ENCODE measurements around the gene HHLA2.

Gene HHLA2

GRCh38 chr3:108352176-108352575 lies 55.8 kb downstream of the HHLA2 start:
- H4K20me1 ChIP-seq (ENCODE audit: insufficient read depth, low read length), result no peaks in the 10 kb centered on the region
- H3K27me3 ChIP-seq (replicated peaks; ENCODE audit: insufficient read depth, low read length), result no peaks in the 10 kb centered on the region
- DNase-seq, result no peak
- H3K4me3 ChIP-seq (ENCODE audit: low read length), result no peak overlapping the region
- H3K4me1 ChIP-seq (ENCODE audit: low read length), result no peaks in the 10 kb centered on the region
- no peaks in the 10 kb centered on the region for H3K79me2 ChIP-seq (ENCODE audit: low read length)
- no peaks in the 10 kb centered on the region for H3K36me3 ChIP-seq (replicated peaks; ENCODE audit: insufficient read depth, low read length)
- no peak overlapping the region for H3K27ac ChIP-seq (ENCODE audit: low read length)
- H3K9me3 ChIP-seq (replicated peaks; ENCODE audit: insufficient read depth, low read length), result no peaks in the 10 kb centered on the region
- no peak overlapping the region for H2AFZ ChIP-seq (ENCODE audit: low read length)
- no peak for TF ChIP-seq EZH2 (optimal IDR thresholded peaks at IDR 0.05; ENCODE audit: low read depth, low read length)
- TF ChIP-seq EZH2phosphoT487 (IDR thresholded peaks at IDR 0.05; ENCODE audit: low read length), result no peak
- TF ChIP-seq CTCF (IDR thresholded peaks at IDR 0.05; ENCODE audit: low read length), result no peak
- no peak overlapping the region for H3K4me2 ChIP-seq (ENCODE audit: low read depth, low read length)
- H3K9ac ChIP-seq (ENCODE audit: low read length), result no peak overlapping the region
- no peaks in the 10 kb centered on the region for H3K9me2 ChIP-seq (replicated peaks; ENCODE audit: insufficient read depth, low read length)
- H3F3A ChIP-seq (ENCODE audit: insufficient read depth, low read length), result no peaks in the 10 kb centered on the region

DNA sequence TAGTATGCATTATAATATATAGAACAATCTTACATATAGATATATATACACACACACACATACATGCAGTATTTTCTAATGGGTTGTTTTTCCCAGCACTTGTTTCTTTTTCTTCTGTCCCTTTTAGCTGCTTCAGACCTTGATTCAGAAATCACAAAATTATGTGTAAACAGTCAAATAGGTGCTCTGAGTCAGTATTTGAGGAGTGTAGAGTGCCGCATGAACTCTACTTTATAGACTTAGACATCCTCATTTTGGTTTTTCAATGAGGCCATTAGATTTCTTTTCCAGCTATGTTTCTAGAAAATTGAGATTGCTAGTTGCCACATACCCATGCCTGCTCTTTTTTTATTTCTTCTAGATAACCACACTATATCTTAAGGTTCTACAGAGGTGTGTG lies 58.2 kb downstream of the HHLA2 start:
- Histone ChIP-seq H3K79me2 (ENCODE audit: low read length) (no peaks in the 10 kb centered on the region), H3K4me2 (ENCODE audit: low read depth, low read length) (no peak overlapping the region), H2AFZ (ENCODE audit: low read length) (no peak overlapping the region), H3K36me3 (replicated peaks; ENCODE audit: insufficient read depth, low read length) (no peaks in the 10 kb centered on the region), H3F3A (ENCODE audit: insufficient read depth, low read length) (no peaks in the 10 kb centered on the region), H3K27ac (ENCODE audit: low read length) (no peak overlapping the region), H4K20me1 (ENCODE audit: insufficient read depth, low read length) (no peaks in the 10 kb centered on the region), H3K9me3 (replicated peaks; ENCODE audit: insufficient read depth, low read length) (no peaks in the 10 kb centered on the region), H3K4me3 (ENCODE audit: low read length) (no peak overlapping the region), H3K9ac (ENCODE audit: low read length) (no peak overlapping the region), H3K9me2 (replicated peaks; ENCODE audit: insufficient read depth, low read length) (no peaks in the 10 kb centered on the region), H3K4me1 (ENCODE audit: low read length) (no peaks in the 10 kb centered on the region), H3K27me3 (replicated peaks; ENCODE audit: insufficient read depth, low read length) (no peaks in the 10 kb centered on the region)
- TF ChIP-seq EZH2phosphoT487 (IDR thresholded peaks at IDR 0.05; ENCODE audit: low read length) (no peak), EZH2 (optimal IDR thresholded peaks at IDR 0.05; ENCODE audit: low read depth, low read length) (no peak), CTCF (IDR thresholded peaks at IDR 0.05; ENCODE audit: low read length) (no peak)
- DNase-seq, result no peak

DNA sequence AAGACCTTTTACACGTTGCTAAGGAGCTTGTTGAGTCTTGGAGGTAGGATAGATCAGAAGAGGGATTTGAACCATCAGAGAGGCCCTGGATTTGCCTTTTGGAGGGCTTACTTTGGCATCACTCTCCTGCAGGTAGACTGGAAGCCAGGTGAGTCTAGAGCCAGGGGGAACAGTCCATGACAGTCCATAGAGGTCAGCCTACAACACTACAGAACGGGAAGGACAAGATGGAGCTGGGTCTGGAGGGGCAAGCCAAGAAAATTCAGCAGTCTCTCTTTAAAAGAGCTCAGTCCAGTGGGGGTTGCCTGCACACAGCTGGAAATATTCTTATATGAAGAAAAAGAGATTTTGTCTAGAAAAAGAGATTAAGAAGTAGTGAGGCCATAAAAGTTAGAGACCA lies 60.7 kb downstream of the HHLA2 start:
- Histone ChIP-seq H3K4me2 (ENCODE audit: low read depth, low read length) (no peak overlapping the region), H3F3A (ENCODE audit: insufficient read depth, low read length) (no peaks in the 10 kb centered on the region), H4K20me1 (ENCODE audit: insufficient read depth, low read length) (no peaks in the 10 kb centered on the region), H3K27ac (ENCODE audit: low read length) (no peak overlapping the region), H2AFZ (ENCODE audit: low read length) (no peak overlapping the region), H3K27me3 (replicated peaks; ENCODE audit: insufficient read depth, low read length) (no peaks in the 10 kb centered on the region), H3K9ac (ENCODE audit: low read length) (no peak overlapping the region), H3K4me3 (ENCODE audit: low read length) (no peak overlapping the region), H3K9me3 (replicated peaks; ENCODE audit: insufficient read depth, low read length) (no peaks in the 10 kb centered on the region), H3K36me3 (replicated peaks; ENCODE audit: insufficient read depth, low read length) (no peaks in the 10 kb centered on the region), H3K9me2 (replicated peaks; ENCODE audit: insufficient read depth, low read length) (no peaks in the 10 kb centered on the region), H3K4me1 (ENCODE audit: low read length) (no peaks in the 10 kb centered on the region), H3K79me2 (ENCODE audit: low read length) (no peaks in the 10 kb centered on the region)
- TF ChIP-seq EZH2phosphoT487 (IDR thresholded peaks at IDR 0.05; ENCODE audit: low read length) (no peak), EZH2 (optimal IDR thresholded peaks at IDR 0.05; ENCODE audit: low read depth, low read length) (no peak), CTCF (IDR thresholded peaks at IDR 0.05; ENCODE audit: low read length) (no peak)
- DNase-seq, result no peak

All from MM.1S (cell line).